C4-2B (cell line): Measurements from ENCODE around the gene PAIP2B.

Source experiments
- ZFX ChIP-seq: fragments of 450-650 bp; IDR thresholded peaks from 2 replicates; pipeline ENCODE4 v1.6.1; 2017
- TF ChIP-seq, protein P1 (sequence below): fragments of 450-650 bp; conservative IDR thresholded peaks from 2 replicates; pipeline ENCODE4 v1.5.1; 2017; ENCODE audit warnings: mild to moderate bottlenecking

DNA sequence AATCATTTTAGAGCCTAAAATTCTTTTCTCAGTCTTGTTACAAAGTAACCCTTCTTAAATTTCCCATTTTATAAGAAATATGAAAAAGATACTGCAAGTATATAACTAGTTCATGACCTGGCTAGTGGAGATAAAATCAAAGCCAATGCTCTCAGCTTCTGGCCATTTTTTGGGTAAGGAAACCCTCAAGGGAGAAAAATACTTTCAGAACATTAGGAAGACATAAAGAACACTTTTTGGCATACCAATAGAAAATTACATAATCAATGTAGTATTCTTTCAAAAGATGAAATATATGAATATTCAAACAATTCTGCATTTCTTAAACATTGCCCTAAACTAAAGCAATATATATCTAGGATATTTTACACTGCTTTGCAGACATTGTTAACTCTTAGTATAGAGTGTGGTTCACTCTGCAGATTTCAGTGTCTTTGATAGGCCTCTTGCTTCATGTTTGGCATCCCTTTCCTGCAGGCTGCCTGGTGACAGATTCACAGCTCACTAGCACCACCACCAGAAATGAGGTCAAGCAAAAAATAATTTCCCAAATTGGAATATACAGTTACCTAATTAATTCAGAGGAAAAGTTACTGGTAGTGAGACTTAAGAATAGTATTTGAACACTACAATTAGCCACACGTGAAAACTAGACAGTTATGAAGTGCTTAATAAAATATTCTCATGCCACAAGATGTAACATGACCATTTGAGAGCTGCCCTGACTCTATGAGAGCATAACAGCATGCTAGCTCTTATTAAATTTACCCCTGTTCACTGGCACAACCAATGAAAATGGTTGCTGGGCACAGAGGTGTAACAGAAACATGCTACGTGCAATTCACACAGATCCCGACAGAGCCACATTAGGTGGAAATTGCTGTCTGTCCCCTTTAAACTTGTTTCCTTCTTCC, 36.0 kb downstream of the PAIP2B start:
- TF ChIP-seq, protein P1, sequence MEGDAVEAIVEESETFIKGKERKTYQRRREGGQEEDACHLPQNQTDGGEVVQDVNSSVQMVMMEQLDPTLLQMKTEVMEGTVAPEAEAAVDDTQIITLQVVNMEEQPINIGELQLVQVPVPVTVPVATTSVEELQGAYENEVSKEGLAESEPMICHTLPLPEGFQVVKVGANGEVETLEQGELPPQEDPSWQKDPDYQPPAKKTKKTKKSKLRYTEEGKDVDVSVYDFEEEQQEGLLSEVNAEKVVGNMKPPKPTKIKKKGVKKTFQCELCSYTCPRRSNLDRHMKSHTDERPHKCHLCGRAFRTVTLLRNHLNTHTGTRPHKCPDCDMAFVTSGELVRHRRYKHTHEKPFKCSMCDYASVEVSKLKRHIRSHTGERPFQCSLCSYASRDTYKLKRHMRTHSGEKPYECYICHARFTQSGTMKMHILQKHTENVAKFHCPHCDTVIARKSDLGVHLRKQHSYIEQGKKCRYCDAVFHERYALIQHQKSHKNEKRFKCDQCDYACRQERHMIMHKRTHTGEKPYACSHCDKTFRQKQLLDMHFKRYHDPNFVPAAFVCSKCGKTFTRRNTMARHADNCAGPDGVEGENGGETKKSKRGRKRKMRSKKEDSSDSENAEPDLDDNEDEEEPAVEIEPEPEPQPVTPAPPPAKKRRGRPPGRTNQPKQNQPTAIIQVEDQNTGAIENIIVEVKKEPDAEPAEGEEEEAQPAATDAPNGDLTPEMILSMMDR, result peak; percentile 39
- no peak for TF ChIP-seq ZFX
